WTC11 (cell line): ENCODE measurements around the gene CD80. TPM values are rescaled to one million over a fixed set of nuclear protein-coding genes. Genes with fewer than 3 reads are reported as not detected.

Source experiments
- ATAC-seq: fragments of 200-7000 bp; cut with Tn5 transposase; 2 replicates; pipeline ENCODE4 v1.10.0; 2021; ENCODE audit warnings: mild to moderate bottlenecking, moderate library complexity
- CTCF ChIA-PET: fragments of 300-600 bp; sonication (Branson Sonifier 250); formaldehyde crosslinking; loops from one replicate; lab custom pipeline; 2021; ENCODE audit warnings: antibody characterized with exemption; lab: Charles Lee
- POLR2A ChIA-PET: fragments of 350-600 bp; sonication (Branson Sonifier 250); formaldehyde crosslinking; loops from one replicate; lab custom pipeline; 2021; ENCODE audit warnings: antibody characterized with exemption; lab: Charles Lee
- DNase-seq: peaks from one replicate; pipeline ENCODE4 v3.0.0; 2021; ENCODE audit warnings: low spot score
- H3K27ac Mint-ChIP-seq: 2 replicates; pipeline ENCODE4 v1.8.0; 2021; ENCODE audit warnings: mixed read lengths
- H3K27me3 Mint-ChIP-seq: 2 replicates; pipeline ENCODE4 v1.8.0; 2021; ENCODE audit warnings: low read depth, mild to moderate bottlenecking, moderate library complexity, mixed read lengths
- H3K36me3 Mint-ChIP-seq: 2 replicates; pipeline ENCODE4 v1.8.0; 2021; ENCODE audit warnings: mixed read lengths
- H3K4me1 Mint-ChIP-seq: 2 replicates; pipeline ENCODE4 v1.8.0; 2022; ENCODE audit warnings: mixed read lengths
- H3K4me3 Mint-ChIP-seq: 2 replicates; pipeline ENCODE4 v1.8.0; 2021; ENCODE audit warnings: mild to moderate bottlenecking, moderate library complexity, mixed read lengths
- H3K9me3 Mint-ChIP-seq: 2 replicates; pipeline ENCODE4 v1.8.0; 2021; ENCODE audit warnings: mixed read lengths
- CBFB ChIP-seq: sonication (generic); formaldehyde crosslinking; IDR thresholded peaks from 2 replicates; pipeline ENCODE4 v1.8.1; 2022; ENCODE audit warnings: mild to moderate bottlenecking, low read depth, missing genetic modification reagents
- FOXK1 ChIP-seq: sonication (generic); formaldehyde crosslinking; IDR thresholded peaks from 2 replicates; pipeline ENCODE4 v1.8.0; 2022; ENCODE audit warnings: mild to moderate bottlenecking, moderate library complexity, missing genetic modification reagents
- JUN ChIP-seq: sonication (generic); formaldehyde crosslinking; IDR thresholded peaks from 2 replicates; pipeline ENCODE4 v1.8.0; 2023; ENCODE audit warnings: mild to moderate bottlenecking, missing genetic modification reagents
- NFATC4 ChIP-seq: fragments of 250-450 bp; sonication (Bioruptor Pico); IDR thresholded peaks from 2 replicates; pipeline ENCODE4 v1.9.0; 2021; ENCODE audit warnings: mild to moderate bottlenecking
- RORB ChIP-seq: fragments of 250-450 bp; sonication (Bioruptor Pico); IDR thresholded peaks from 2 replicates; pipeline ENCODE4 v1.9.0; 2021; ENCODE audit warnings: mild to moderate bottlenecking
- SMAD3 ChIP-seq: sonication (generic); formaldehyde crosslinking; IDR thresholded peaks from 2 replicates; pipeline ENCODE4 v1.8.0; 2022; ENCODE audit warnings: missing genetic modification reagents, mild to moderate bottlenecking, borderline replicate concordance
- TCF7 ChIP-seq: sonication (generic); formaldehyde crosslinking; IDR thresholded peaks from 2 replicates; pipeline ENCODE4 v1.8.0; 2022; ENCODE audit warnings: mild to moderate bottlenecking, low read depth, missing genetic modification reagents, moderate library complexity
- ZNF138 ChIP-seq: sonication (generic); formaldehyde crosslinking; conservative IDR thresholded peaks from 2 replicates; pipeline ENCODE4 v1.8.1; 2022; ENCODE audit warnings: mild to moderate bottlenecking, moderate library complexity, missing genetic modification reagents
- ZNF416 ChIP-seq: fragments of 250-450 bp; sonication (Bioruptor Pico); IDR thresholded peaks from 2 replicates; pipeline ENCODE4 v1.9.0; 2021; ENCODE audit warnings: mild to moderate bottlenecking, inconsistent platforms
- total RNA-seq: library from RNA; stranded (reverse); gene quantifications from 3 replicates; pipeline ENCODE4 v1.2.3, GENCODE V29; 2021
- TF ChIP-seq, protein P1 (sequence below): sonication (generic); formaldehyde crosslinking; IDR thresholded peaks from 2 replicates; pipeline ENCODE4 v1.8.0; 2022; ENCODE audit warnings: mild to moderate bottlenecking, missing genetic modification reagents
- TF ChIP-seq, protein P2 (sequence below): sonication (generic); formaldehyde crosslinking; IDR thresholded peaks from 2 replicates; pipeline ENCODE4 v1.8.1; 2023; ENCODE audit warnings: mild to moderate bottlenecking, missing genetic modification reagents
- TF ChIP-seq, protein P3 (sequence below): sonication (generic); formaldehyde crosslinking; IDR thresholded peaks from 2 replicates; pipeline ENCODE4 v1.8.1; 2022; ENCODE audit warnings: missing genetic modification reagents, borderline replicate concordance
- TF ChIP-seq, protein P4 (sequence below): sonication (generic); formaldehyde crosslinking; IDR thresholded peaks from 2 replicates; pipeline ENCODE4 v1.8.0; 2023; ENCODE audit warnings: missing genetic modification reagents, mild to moderate bottlenecking, borderline replicate concordance
- TF ChIP-seq, protein P5 (sequence below): sonication (generic); formaldehyde crosslinking; IDR thresholded peaks from 2 replicates; pipeline ENCODE4 v1.8.1; 2023; ENCODE audit warnings: mild to moderate bottlenecking, moderate library complexity, missing genetic modification reagents
- TF ChIP-seq, protein P6 (sequence below): sonication (generic); formaldehyde crosslinking; IDR thresholded peaks from 2 replicates; pipeline ENCODE4 v1.8.1; 2023; ENCODE audit warnings: mild to moderate bottlenecking, missing genetic modification reagents, moderate library complexity
- TF ChIP-seq, protein P7 (sequence below): sonication (generic); formaldehyde crosslinking; IDR thresholded peaks from 2 replicates; pipeline ENCODE4 v1.8.1; 2023; ENCODE audit warnings: mild to moderate bottlenecking, missing genetic modification reagents

CD80 gene
- total RNA-seq, 1 experiment from 2014 or later: 0.24 TPM

DNA sequence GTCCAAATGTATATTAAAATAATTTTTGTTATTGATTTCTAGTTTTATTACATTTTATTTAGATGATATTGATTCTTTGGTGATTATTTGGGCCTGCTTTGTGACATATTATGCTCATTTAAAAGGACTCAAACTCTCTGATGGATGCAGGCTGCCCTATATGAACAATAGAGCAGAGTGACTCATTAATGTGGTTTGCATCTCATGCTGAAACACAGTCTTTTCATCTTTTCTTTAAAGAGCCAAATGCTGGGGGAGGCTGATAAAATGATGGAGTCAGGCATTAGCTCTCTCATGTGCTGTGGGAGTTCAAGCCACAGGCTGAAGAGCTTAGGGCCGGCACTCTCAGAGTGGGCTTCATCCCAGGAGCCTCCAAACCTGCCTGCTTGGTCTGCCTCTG is 45.5 kb upstream of the CD80 start:
- no peaks in the 10 kb centered on the region for H3K9me3 Mint-ChIP-seq
- ATAC-seq: no peak
- no peak for DNase-seq
- no peaks in the 10 kb centered on the region for H3K36me3 Mint-ChIP-seq
- TF ChIP-seq SMAD3 (CRISPR knock-in tag) (no peak), ZNF416 (CRISPR knock-in tag) (no peak), ZNF138 (CRISPR knock-in tag) (no peak), NFATC4 (CRISPR knock-in tag) (no peak), RORB (CRISPR knock-in tag) (no peak), JUN (CRISPR knock-in tag) (no peak), CBFB (CRISPR knock-in tag) (no peak), FOXK1 (CRISPR knock-in tag) (no peak), TCF7 (CRISPR knock-in tag) (no peak)
- TF ChIP-seq, protein P1, sequence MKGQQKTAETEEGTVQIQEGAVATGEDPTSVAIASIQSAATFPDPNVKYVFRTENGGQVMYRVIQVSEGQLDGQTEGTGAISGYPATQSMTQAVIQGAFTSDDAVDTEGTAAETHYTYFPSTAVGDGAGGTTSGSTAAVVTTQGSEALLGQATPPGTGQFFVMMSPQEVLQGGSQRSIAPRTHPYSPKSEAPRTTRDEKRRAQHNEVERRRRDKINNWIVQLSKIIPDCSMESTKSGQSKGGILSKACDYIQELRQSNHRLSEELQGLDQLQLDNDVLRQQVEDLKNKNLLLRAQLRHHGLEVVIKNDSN (CRISPR knock-in tag): no peak
- TF ChIP-seq, protein P2, sequence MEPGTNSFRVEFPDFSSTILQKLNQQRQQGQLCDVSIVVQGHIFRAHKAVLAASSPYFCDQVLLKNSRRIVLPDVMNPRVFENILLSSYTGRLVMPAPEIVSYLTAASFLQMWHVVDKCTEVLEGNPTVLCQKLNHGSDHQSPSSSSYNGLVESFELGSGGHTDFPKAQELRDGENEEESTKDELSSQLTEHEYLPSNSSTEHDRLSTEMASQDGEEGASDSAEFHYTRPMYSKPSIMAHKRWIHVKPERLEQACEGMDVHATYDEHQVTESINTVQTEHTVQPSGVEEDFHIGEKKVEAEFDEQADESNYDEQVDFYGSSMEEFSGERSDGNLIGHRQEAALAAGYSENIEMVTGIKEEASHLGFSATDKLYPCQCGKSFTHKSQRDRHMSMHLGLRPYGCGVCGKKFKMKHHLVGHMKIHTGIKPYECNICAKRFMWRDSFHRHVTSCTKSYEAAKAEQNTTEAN (CRISPR knock-in tag): no peak
- TF ChIP-seq, protein P3, sequence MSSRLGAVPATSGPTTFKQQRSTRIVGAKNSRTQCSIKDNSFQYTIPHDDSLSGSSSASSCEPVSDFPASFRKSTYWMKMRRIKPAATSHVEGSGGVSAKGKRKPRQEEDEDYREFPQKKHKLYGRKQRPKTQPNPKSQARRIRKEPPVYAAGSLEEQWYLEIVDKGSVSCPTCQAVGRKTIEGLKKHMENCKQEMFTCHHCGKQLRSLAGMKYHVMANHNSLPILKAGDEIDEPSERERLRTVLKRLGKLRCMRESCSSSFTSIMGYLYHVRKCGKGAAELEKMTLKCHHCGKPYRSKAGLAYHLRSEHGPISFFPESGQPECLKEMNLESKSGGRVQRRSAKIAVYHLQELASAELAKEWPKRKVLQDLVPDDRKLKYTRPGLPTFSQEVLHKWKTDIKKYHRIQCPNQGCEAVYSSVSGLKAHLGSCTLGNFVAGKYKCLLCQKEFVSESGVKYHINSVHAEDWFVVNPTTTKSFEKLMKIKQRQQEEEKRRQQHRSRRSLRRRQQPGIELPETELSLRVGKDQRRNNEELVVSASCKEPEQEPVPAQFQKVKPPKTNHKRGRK (CRISPR knock-in tag): no peak
- TF ChIP-seq, protein P4, sequence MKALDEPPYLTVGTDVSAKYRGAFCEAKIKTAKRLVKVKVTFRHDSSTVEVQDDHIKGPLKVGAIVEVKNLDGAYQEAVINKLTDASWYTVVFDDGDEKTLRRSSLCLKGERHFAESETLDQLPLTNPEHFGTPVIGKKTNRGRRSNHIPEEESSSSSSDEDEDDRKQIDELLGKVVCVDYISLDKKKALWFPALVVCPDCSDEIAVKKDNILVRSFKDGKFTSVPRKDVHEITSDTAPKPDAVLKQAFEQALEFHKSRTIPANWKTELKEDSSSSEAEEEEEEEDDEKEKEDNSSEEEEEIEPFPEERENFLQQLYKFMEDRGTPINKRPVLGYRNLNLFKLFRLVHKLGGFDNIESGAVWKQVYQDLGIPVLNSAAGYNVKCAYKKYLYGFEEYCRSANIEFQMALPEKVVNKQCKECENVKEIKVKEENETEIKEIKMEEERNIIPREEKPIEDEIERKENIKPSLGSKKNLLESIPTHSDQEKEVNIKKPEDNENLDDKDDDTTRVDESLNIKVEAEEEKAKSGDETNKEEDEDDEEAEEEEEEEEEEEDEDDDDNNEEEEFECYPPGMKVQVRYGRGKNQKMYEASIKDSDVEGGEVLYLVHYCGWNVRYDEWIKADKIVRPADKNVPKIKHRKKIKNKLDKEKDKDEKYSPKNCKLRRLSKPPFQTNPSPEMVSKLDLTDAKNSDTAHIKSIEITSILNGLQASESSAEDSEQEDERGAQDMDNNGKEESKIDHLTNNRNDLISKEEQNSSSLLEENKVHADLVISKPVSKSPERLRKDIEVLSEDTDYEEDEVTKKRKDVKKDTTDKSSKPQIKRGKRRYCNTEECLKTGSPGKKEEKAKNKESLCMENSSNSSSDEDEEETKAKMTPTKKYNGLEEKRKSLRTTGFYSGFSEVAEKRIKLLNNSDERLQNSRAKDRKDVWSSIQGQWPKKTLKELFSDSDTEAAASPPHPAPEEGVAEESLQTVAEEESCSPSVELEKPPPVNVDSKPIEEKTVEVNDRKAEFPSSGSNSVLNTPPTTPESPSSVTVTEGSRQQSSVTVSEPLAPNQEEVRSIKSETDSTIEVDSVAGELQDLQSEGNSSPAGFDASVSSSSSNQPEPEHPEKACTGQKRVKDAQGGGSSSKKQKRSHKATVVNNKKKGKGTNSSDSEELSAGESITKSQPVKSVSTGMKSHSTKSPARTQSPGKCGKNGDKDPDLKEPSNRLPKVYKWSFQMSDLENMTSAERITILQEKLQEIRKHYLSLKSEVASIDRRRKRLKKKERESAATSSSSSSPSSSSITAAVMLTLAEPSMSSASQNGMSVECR: no peak
- H3K27ac Mint-ChIP-seq: no peak overlapping the region
- ChIA-PET CTCF (no interaction called here), POLR2A (no interaction called here)
- no peaks in the 10 kb centered on the region; the same call in 1 of the 2 replicates for H3K27me3 Mint-ChIP-seq
- H3K4me1 Mint-ChIP-seq: peaks cover 17% of the 10 kb centered on the region
- no peak overlapping the region for H3K4me3 Mint-ChIP-seq

DNA sequence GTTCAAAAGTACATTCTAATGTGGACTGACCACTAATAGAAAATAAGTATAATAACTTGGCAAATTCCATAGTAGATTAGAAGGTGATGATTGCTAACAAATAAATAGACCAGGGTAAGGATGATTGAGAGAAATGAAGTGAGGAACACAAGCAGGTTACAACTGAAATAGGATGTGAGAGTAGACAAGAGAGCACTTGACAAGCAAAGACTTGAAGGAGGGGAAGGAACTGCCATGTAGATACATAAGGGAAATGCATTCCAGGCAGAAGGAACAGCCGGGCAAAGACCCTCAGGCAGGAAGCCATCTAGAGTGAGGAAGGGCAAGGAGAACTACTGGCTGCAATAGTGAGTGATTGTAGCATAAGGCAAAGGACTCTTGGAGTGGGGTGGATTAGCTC is 43.3 kb upstream of the CD80 start:
- Mint-ChIP-seq H3K27me3 (no peaks in the 10 kb centered on the region; the same call in 1 of the 2 replicates), H3K4me3 (no peak overlapping the region)
- CTCF ChIA-PET: no interaction called here

More for the DNA sequence above, 43.3 kb upstream of the CD80 start:
- Mint-ChIP-seq H3K9me3 (no peaks in the 10 kb centered on the region), H3K27ac (no peak overlapping the region)
- POLR2A ChIA-PET: no interaction called here
- TF ChIP-seq, protein P5, sequence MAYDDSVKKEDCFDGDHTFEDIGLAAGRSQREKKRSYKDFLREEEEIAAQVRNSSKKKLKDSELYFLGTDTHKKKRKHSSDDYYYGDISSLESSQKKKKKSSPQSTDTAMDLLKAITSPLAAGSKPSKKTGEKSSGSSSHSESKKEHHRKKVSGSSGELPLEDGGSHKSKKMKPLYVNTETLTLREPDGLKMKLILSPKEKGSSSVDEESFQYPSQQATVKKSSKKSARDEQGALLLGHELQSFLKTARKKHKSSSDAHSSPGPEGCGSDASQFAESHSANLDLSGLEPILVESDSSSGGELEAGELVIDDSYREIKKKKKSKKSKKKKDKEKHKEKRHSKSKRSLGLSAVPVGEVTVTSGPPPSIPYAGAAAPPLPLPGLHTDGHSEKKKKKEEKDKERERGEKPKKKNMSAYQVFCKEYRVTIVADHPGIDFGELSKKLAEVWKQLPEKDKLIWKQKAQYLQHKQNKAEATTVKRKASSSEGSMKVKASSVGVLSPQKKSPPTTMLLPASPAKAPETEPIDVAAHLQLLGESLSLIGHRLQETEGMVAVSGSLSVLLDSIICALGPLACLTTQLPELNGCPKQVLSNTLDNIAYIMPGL (CRISPR knock-in tag): no peak
- TF ChIP-seq, protein P1 (CRISPR knock-in tag): no peak
- TF ChIP-seq, protein P6, sequence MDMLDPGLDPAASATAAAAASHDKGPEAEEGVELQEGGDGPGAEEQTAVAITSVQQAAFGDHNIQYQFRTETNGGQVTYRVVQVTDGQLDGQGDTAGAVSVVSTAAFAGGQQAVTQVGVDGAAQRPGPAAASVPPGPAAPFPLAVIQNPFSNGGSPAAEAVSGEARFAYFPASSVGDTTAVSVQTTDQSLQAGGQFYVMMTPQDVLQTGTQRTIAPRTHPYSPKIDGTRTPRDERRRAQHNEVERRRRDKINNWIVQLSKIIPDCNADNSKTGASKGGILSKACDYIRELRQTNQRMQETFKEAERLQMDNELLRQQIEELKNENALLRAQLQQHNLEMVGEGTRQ (CRISPR knock-in tag): no peak
- TF ChIP-seq, protein P7, sequence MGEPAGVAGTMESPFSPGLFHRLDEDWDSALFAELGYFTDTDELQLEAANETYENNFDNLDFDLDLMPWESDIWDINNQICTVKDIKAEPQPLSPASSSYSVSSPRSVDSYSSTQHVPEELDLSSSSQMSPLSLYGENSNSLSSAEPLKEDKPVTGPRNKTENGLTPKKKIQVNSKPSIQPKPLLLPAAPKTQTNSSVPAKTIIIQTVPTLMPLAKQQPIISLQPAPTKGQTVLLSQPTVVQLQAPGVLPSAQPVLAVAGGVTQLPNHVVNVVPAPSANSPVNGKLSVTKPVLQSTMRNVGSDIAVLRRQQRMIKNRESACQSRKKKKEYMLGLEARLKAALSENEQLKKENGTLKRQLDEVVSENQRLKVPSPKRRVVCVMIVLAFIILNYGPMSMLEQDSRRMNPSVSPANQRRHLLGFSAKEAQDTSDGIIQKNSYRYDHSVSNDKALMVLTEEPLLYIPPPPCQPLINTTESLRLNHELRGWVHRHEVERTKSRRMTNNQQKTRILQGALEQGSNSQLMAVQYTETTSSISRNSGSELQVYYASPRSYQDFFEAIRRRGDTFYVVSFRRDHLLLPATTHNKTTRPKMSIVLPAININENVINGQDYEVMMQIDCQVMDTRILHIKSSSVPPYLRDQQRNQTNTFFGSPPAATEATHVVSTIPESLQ (CRISPR knock-in tag): no peak
- TF ChIP-seq, all 79 proteins: peak for 0
- peaks cover 12% of the 10 kb centered on the region for H3K4me1 Mint-ChIP-seq
- DNase-seq (no peak), ATAC-seq (no peak)
- H3K36me3 Mint-ChIP-seq: no peaks in the 10 kb centered on the region
